ENCODE measurements around the gene RABAC1. TPM values are rescaled to one million over a fixed set of nuclear protein-coding genes. Genes with fewer than 3 reads are reported as not detected.

Gene RABAC1
- polyA plus RNA-seq (2013, experiment 1 of 4), result 99.4 TPM
- 95.6 TPM for polyA plus RNA-seq (2013, experiment 2 of 4)
- polyA plus RNA-seq (2013, experiment 3 of 4), result 84.6 TPM
- 91.1 TPM for polyA plus RNA-seq (2013, experiment 4 of 4)

- WGBS, 2 experiments, result 4 to 5% methylated on average over 46 of the region's 46 CpGs
- H3K9me3 ChIP-seq (ENCODE audit: control insufficient read depth, low read length), result no peaks in the 10 kb centered on the region
- H3K36me3 ChIP-seq (ENCODE audit: control insufficient read depth, insufficient read depth, low read length), result no peaks in the 10 kb centered on the region
- H3K4me1 ChIP-seq (ENCODE audit: control insufficient read depth, insufficient read depth, low read length), result peaks cover 10% of the 10 kb centered on the region
- peak within 1 kb of the TSS; percentile 82 for H3K27ac ChIP-seq (ENCODE audit: insufficient read depth, low read depth, low read length, poor library complexity, severe bottlenecking)
- H3K4me3 ChIP-seq (ENCODE audit: insufficient read depth, low read depth, low read length), result peak within 1 kb of the TSS; percentile 93
- no peaks in the 10 kb centered on the region for H3K27me3 ChIP-seq (ENCODE audit: control insufficient read depth, insufficient read depth, low read length, poor library complexity, severe bottlenecking)
These were observed at the start of gene RABAC1 for GRCh38 chr19:41959056-41960053. Gene RABAC1 (minus strand): TSS chr19:41959321. CDS start chr19:41959292, 29 bp downstream.

- H3K4me1 ChIP-seq (ENCODE audit: control insufficient read depth, insufficient read depth, low read length), result no peaks in the 10 kb centered on the region
- WGBS, 2 experiments, result 92 to 96% methylated on average over 13 of the region's 13 CpGs
- peaks cover under 1% of the 10 kb centered on the region for H3K27me3 ChIP-seq (ENCODE audit: control insufficient read depth, insufficient read depth, low read length, poor library complexity, severe bottlenecking)
- no peaks in the 10 kb centered on the region for H3K36me3 ChIP-seq (ENCODE audit: control insufficient read depth, insufficient read depth, low read length)
- no peak overlapping the region for H3K27ac ChIP-seq (ENCODE audit: insufficient read depth, low read depth, low read length, poor library complexity, severe bottlenecking)
- no peaks in the 10 kb centered on the region for H3K9me3 ChIP-seq (ENCODE audit: control insufficient read depth, low read length)
- H3K4me3 ChIP-seq (ENCODE audit: insufficient read depth, low read depth, low read length), result no peak overlapping the region
These were observed 47.4 kb upstream of the RABAC1 start for GRCh38 chr19:42006569-42006968.

GRCh38 chr19:42005504-42005903 is 46.4 kb upstream of the RABAC1 start:
- H3K9me3 ChIP-seq (ENCODE audit: control insufficient read depth, low read length), result no peaks in the 10 kb centered on the region
- no peak overlapping the region for H3K27ac ChIP-seq (ENCODE audit: insufficient read depth, low read depth, low read length, poor library complexity, severe bottlenecking)
- 94 to 97% methylated on average over 22 of the region's 22 CpGs for WGBS, 2 experiments
- peaks cover 12% of the 10 kb centered on the region for H3K27me3 ChIP-seq (ENCODE audit: control insufficient read depth, insufficient read depth, low read length, poor library complexity, severe bottlenecking)
- H3K4me1 ChIP-seq (ENCODE audit: control insufficient read depth, insufficient read depth, low read length), result no peaks in the 10 kb centered on the region
- no peaks in the 10 kb centered on the region for H3K36me3 ChIP-seq (ENCODE audit: control insufficient read depth, insufficient read depth, low read length)
- H3K4me3 ChIP-seq (ENCODE audit: insufficient read depth, low read depth, low read length), result no peak overlapping the region

GRCh38 chr19:42003506-42004294 is 44.6 kb upstream of the RABAC1 start:
- Histone ChIP-seq H3K9me3 (ENCODE audit: control insufficient read depth, low read length) (no peaks in the 10 kb centered on the region), H3K4me3 (ENCODE audit: insufficient read depth, low read depth, low read length) (no peak overlapping the region), H3K27me3 (ENCODE audit: control insufficient read depth, insufficient read depth, low read length, poor library complexity, severe bottlenecking) (peaks cover 30% of the 10 kb centered on the region), H3K27ac (ENCODE audit: insufficient read depth, low read depth, low read length, poor library complexity, severe bottlenecking) (no peak overlapping the region), H3K4me1 (ENCODE audit: control insufficient read depth, insufficient read depth, low read length) (peaks cover 4% of the 10 kb centered on the region), H3K36me3 (ENCODE audit: control insufficient read depth, insufficient read depth, low read length) (no peaks in the 10 kb centered on the region)
- WGBS, 2 experiments, result 90 to 94% methylated on average over 21 of the region's 21 CpGs

- peaks cover 9% of the 10 kb centered on the region for H3K4me1 ChIP-seq (ENCODE audit: control insufficient read depth, insufficient read depth, low read length)
- 89 to 91% methylated on average over 7 of the region's 7 CpGs for WGBS, 2 experiments
- no peaks in the 10 kb centered on the region for H3K9me3 ChIP-seq (ENCODE audit: control insufficient read depth, low read length)
- no peak overlapping the region for H3K27ac ChIP-seq (ENCODE audit: insufficient read depth, low read depth, low read length, poor library complexity, severe bottlenecking)
- H3K36me3 ChIP-seq (ENCODE audit: control insufficient read depth, insufficient read depth, low read length), result no peaks in the 10 kb centered on the region
- peaks cover 68% of the 10 kb centered on the region for H3K27me3 ChIP-seq (ENCODE audit: control insufficient read depth, insufficient read depth, low read length, poor library complexity, severe bottlenecking)
- no peak overlapping the region for H3K4me3 ChIP-seq (ENCODE audit: insufficient read depth, low read depth, low read length)
These were observed 40.7 kb upstream of the RABAC1 start for GRCh38 chr19:41999878-42000208.

GRCh38 chr19:41999071-41999877 is 40.2 kb upstream of the RABAC1 start:
- 11 to 12% methylated on average over 55 of the region's 55 CpGs for WGBS, 2 experiments
- Histone ChIP-seq H3K27me3 (ENCODE audit: control insufficient read depth, insufficient read depth, low read length, poor library complexity, severe bottlenecking) (peaks cover 74% of the 10 kb centered on the region), H3K36me3 (ENCODE audit: control insufficient read depth, insufficient read depth, low read length) (no peaks in the 10 kb centered on the region), H3K9me3 (ENCODE audit: control insufficient read depth, low read length) (no peaks in the 10 kb centered on the region), H3K4me3 (ENCODE audit: insufficient read depth, low read depth, low read length) (no peak overlapping the region), H3K27ac (ENCODE audit: insufficient read depth, low read depth, low read length, poor library complexity, severe bottlenecking) (no peak overlapping the region), H3K4me1 (ENCODE audit: control insufficient read depth, insufficient read depth, low read length) (peaks cover 9% of the 10 kb centered on the region)

GRCh38 chr19:41998246-41999020 is 39.3 kb upstream of the RABAC1 start:
- WGBS, 2 experiments, result 3% methylated on average over 64 of the region's 64 CpGs
- Histone ChIP-seq H3K4me3 (ENCODE audit: insufficient read depth, low read depth, low read length) (peak overlapping the region; percentile 16), H3K4me1 (ENCODE audit: control insufficient read depth, insufficient read depth, low read length) (peaks cover 9% of the 10 kb centered on the region), H3K9me3 (ENCODE audit: control insufficient read depth, low read length) (no peaks in the 10 kb centered on the region), H3K27ac (ENCODE audit: insufficient read depth, low read depth, low read length, poor library complexity, severe bottlenecking) (no peak overlapping the region), H3K27me3 (ENCODE audit: control insufficient read depth, insufficient read depth, low read length, poor library complexity, severe bottlenecking) (peaks cover 82% of the 10 kb centered on the region), H3K36me3 (ENCODE audit: control insufficient read depth, insufficient read depth, low read length) (no peaks in the 10 kb centered on the region)

- H3K4me1 ChIP-seq (ENCODE audit: control insufficient read depth, insufficient read depth, low read length), result peaks cover 9% of the 10 kb centered on the region
- H3K36me3 ChIP-seq (ENCODE audit: control insufficient read depth, insufficient read depth, low read length), result no peaks in the 10 kb centered on the region
- peaks cover 88% of the 10 kb centered on the region for H3K27me3 ChIP-seq (ENCODE audit: control insufficient read depth, insufficient read depth, low read length, poor library complexity, severe bottlenecking)
- H3K9me3 ChIP-seq (ENCODE audit: control insufficient read depth, low read length), result no peaks in the 10 kb centered on the region
- WGBS, 2 experiments, result 6 to 7% methylated on average over 14 of the region's 14 CpGs
- H3K27ac ChIP-seq (ENCODE audit: insufficient read depth, low read depth, low read length, poor library complexity, severe bottlenecking), result no peak overlapping the region
- H3K4me3 ChIP-seq (ENCODE audit: insufficient read depth, low read depth, low read length), result no peak overlapping the region
These were observed 38.7 kb upstream of the RABAC1 start for GRCh38 chr19:41997851-41998229.

GRCh38 chr19:41997121-41997850 is 38.2 kb upstream of the RABAC1 start:
- no peaks in the 10 kb centered on the region for H3K9me3 ChIP-seq (ENCODE audit: control insufficient read depth, low read length)
- H3K4me1 ChIP-seq (ENCODE audit: control insufficient read depth, insufficient read depth, low read length), result peaks cover 9% of the 10 kb centered on the region
- H3K4me3 ChIP-seq (ENCODE audit: insufficient read depth, low read depth, low read length), result no peak overlapping the region
- H3K27me3 ChIP-seq (ENCODE audit: control insufficient read depth, insufficient read depth, low read length, poor library complexity, severe bottlenecking), result peaks cover 93% of the 10 kb centered on the region
- 2% methylated on average over 33 to 34 of the region's 35 CpGs for WGBS, 2 experiments
- no peak overlapping the region for H3K27ac ChIP-seq (ENCODE audit: insufficient read depth, low read depth, low read length, poor library complexity, severe bottlenecking)
- H3K36me3 ChIP-seq (ENCODE audit: control insufficient read depth, insufficient read depth, low read length), result no peaks in the 10 kb centered on the region

Data from ectodermal cell (in vitro differentiated cells).